Central memory CD8-positive, alpha-beta T cell (primary cell): ENCODE results near the gene LCE4A.

Experiments used
- ATAC-seq: fragments of 150-1000 bp; cut with Tn5 transposase; replicated peaks from 2 replicates; pipeline ENCODE4 v1.10.0; 2022; ENCODE audit warnings: mild to moderate bottlenecking, moderate FRiP score, moderate number of reproducible peaks; ENCODE audit not compliant: poor library complexity, severe bottlenecking; ENCODE audit errors: extremely low read depth
- DNase-seq, 2 donors: peaks; one replicate each; pipeline ENCODE4 v3.0.0; 2021; ENCODE audit warnings: low spot score in 2 of 2
- H3K27ac Mint-ChIP-seq: one replicate; pipeline ENCODE4 v1.8.0; 2022; ENCODE audit warnings: low read depth, mild to moderate bottlenecking, moderate library complexity, mixed read lengths
- H3K27me3 Mint-ChIP-seq: one replicate; pipeline ENCODE4 v1.8.0; 2022; ENCODE audit warnings: mixed read lengths
- H3K36me3 Mint-ChIP-seq: one replicate; pipeline ENCODE4 v1.8.0; 2022; ENCODE audit warnings: mild to moderate bottlenecking, moderate library complexity, mixed read lengths; ENCODE audit not compliant: insufficient read depth
- H3K4me1 Mint-ChIP-seq: one replicate; pipeline ENCODE4 v1.8.0; 2022; ENCODE audit warnings: mixed read lengths
- H3K4me3 Mint-ChIP-seq: one replicate; pipeline ENCODE4 v1.8.0; 2022; ENCODE audit warnings: mild to moderate bottlenecking, moderate library complexity, mixed read lengths
- H3K9me3 Mint-ChIP-seq: one replicate; pipeline ENCODE4 v1.8.0; 2022; ENCODE audit warnings: mixed read lengths

The LCE4A gene

GRCh38 chr1:152718238-152718637, 10.3 kb downstream of the LCE4A start:
- H3K36me3 Mint-ChIP-seq, result peaks cover 1% of the 10 kb centered on the region
- no peak overlapping the region for H3K27ac Mint-ChIP-seq
- no peak for ATAC-seq
- no peak overlapping the region for H3K4me3 Mint-ChIP-seq
- no peak for DNase-seq
- no peaks in the 10 kb centered on the region for H3K9me3 Mint-ChIP-seq
- no peaks in the 10 kb centered on the region for H3K4me1 Mint-ChIP-seq
- peaks cover 37% of the 10 kb centered on the region for H3K27me3 Mint-ChIP-seq

GRCh38 chr1:152725261-152725660, 17.3 kb downstream of the LCE4A start:
- DNase-seq (no peak), ATAC-seq (no peak)
- H3K4me3 Mint-ChIP-seq, result no peak overlapping the region
- no peak overlapping the region for H3K27ac Mint-ChIP-seq
- H3K4me1 Mint-ChIP-seq, result no peaks in the 10 kb centered on the region
- H3K27me3 Mint-ChIP-seq, result peaks cover 33% of the 10 kb centered on the region
- no peaks in the 10 kb centered on the region for H3K9me3 Mint-ChIP-seq
- H3K36me3 Mint-ChIP-seq, result no peaks in the 10 kb centered on the region

DNA sequence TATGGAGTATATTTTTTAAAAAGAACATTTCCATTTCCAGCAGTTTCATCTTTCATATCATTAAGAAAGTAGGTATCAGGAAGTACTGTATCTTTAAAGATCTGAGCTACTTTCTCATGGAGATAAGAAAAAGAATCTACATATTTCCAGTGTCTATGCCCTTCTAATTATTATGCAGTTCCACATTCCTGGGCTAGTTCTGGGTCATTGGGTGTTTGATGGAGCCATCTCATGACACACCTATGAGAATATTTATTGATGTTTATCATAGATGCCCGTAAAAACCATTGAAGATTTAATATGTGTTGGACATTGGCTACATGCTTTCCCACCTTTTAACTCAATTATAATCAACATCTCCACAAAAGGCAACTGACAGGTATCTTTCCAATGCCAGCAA, 21.0 kb downstream of the LCE4A start:
- Mint-ChIP-seq H3K9me3 (no peaks in the 10 kb centered on the region), H3K36me3 (no peaks in the 10 kb centered on the region), H3K4me1 (no peaks in the 10 kb centered on the region), H3K4me3 (no peak overlapping the region), H3K27ac (no peak overlapping the region), H3K27me3 (peaks cover 59% of the 10 kb centered on the region)
- ATAC-seq (no peak), DNase-seq (no peak)

GRCh38 chr1:152735648-152736047, 27.7 kb downstream of the LCE4A start:
- no peak overlapping the region for H3K4me3 Mint-ChIP-seq
- H3K36me3 Mint-ChIP-seq, result no peaks in the 10 kb centered on the region
- peaks cover 80% of the 10 kb centered on the region for H3K27me3 Mint-ChIP-seq
- DNase-seq, result no peak
- H3K27ac Mint-ChIP-seq, result no peak overlapping the region
- no peaks in the 10 kb centered on the region for H3K4me1 Mint-ChIP-seq
- ATAC-seq, result no peak
- H3K9me3 Mint-ChIP-seq, result no peaks in the 10 kb centered on the region

- no peaks in the 10 kb centered on the region for H3K9me3 Mint-ChIP-seq
- DNase-seq, result no peak
Observed at GRCh38 chr1:152737997-152738396, 30.0 kb downstream of the LCE4A start.

DNA sequence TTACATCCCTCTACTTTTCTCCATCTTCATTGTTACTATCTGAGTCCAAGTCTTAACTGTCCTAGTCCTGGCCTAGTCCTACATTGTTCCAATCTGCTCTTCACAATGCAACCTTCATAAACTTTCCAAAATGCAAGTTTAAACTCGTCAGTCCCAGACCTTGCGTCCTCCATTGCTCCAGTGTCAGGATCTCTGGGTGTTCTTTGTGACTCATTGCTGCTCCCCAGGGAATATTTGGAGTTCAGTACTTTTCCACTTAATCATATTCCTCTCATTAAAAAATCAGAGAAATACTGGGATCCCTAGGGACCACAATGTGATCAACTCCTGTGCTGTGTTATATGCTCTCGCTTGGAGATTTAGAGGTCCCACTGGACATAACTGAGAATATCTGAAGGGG, 31.9 kb downstream of the LCE4A start:
- Mint-ChIP-seq H3K4me1 (no peaks in the 10 kb centered on the region), H3K9me3 (no peaks in the 10 kb centered on the region), H3K27me3 (peaks cover 76% of the 10 kb centered on the region), H3K4me3 (no peak overlapping the region), H3K27ac (no peak overlapping the region), H3K36me3 (no peaks in the 10 kb centered on the region)
- DNase-seq, result no peak
- ATAC-seq, result no peak

More at GRCh38 chr1:152737997-152738396, 30.0 kb downstream of the LCE4A start:
- Mint-ChIP-seq H3K36me3 (no peaks in the 10 kb centered on the region), H3K27me3 (peaks cover 77% of the 10 kb centered on the region), H3K4me1 (no peaks in the 10 kb centered on the region), H3K27ac (no peak overlapping the region), H3K4me3 (no peak overlapping the region)
- ATAC-seq, result no peak

GRCh38 chr1:152741656-152742055, 33.7 kb downstream of the LCE4A start:
- Mint-ChIP-seq H3K36me3 (no peaks in the 10 kb centered on the region), H3K27me3 (peaks cover 72% of the 10 kb centered on the region), H3K4me1 (no peaks in the 10 kb centered on the region), H3K4me3 (no peak overlapping the region), H3K27ac (no peak overlapping the region), H3K9me3 (no peaks in the 10 kb centered on the region)
- DNase-seq, result no peak
- ATAC-seq, result no peak

DNA sequence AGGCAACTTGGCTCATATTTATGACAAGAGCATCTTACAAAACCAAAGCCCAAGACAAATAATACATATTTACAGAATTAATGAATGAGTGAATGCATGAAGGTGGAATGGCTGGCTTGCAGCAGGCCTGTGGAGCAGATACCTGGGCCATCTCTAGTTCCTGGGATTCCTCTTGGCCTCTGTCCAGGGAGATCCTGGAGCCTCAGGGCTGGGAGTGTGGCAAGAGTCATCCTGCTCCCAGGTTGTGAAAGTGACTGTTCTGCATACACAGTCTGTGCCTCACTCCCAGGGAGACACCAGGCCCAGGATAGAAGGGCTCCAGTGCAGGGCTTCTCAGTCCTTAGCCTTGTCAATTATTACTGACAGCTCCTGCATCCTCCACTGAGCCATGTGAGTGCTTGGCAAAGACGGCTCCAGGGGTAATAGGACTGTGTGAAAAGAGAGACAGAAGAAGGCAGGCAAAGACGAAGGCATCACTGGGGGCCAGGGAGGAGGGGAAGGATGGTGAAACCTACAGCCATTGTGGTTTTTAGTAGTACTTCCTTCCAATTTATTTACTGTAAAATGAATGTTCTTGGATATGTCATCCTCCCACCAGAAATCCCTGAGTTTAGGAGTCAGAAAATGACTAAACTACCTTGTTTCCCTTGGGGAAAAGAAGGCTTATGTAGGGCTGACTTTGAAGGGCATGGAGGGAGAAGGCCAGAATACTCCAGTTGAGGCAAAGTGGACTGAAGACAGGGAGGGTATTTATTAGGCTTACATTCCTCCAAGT, 35.6 kb downstream of the LCE4A start:
- no peak overlapping the region for H3K4me3 Mint-ChIP-seq
- no peaks in the 10 kb centered on the region for H3K9me3 Mint-ChIP-seq
- peaks cover 68% of the 10 kb centered on the region for H3K27me3 Mint-ChIP-seq
- H3K27ac Mint-ChIP-seq, result no peak overlapping the region
- H3K4me1 Mint-ChIP-seq, result no peaks in the 10 kb centered on the region
- DNase-seq (no peak), ATAC-seq (no peak)
- H3K36me3 Mint-ChIP-seq, result no peaks in the 10 kb centered on the region

- no peak for DNase-seq
- ATAC-seq, result no peak
- Mint-ChIP-seq H3K4me3 (no peak overlapping the region), H3K9me3 (no peaks in the 10 kb centered on the region), H3K27me3 (peaks cover 71% of the 10 kb centered on the region), H3K36me3 (no peaks in the 10 kb centered on the region), H3K4me1 (no peaks in the 10 kb centered on the region), H3K27ac (no peak overlapping the region)
Observed at GRCh38 chr1:152745289-152745704, 37.3 kb downstream of the LCE4A start.

GRCh38 chr1:152745765-152746444, 37.9 kb downstream of the LCE4A start:
- no peak overlapping the region for H3K27ac Mint-ChIP-seq
- H3K36me3 Mint-ChIP-seq, result no peaks in the 10 kb centered on the region
- H3K4me3 Mint-ChIP-seq, result no peak overlapping the region
- H3K27me3 Mint-ChIP-seq, result peaks cover 77% of the 10 kb centered on the region
- no peak for ATAC-seq
- DNase-seq, result no peak
- H3K9me3 Mint-ChIP-seq, result no peaks in the 10 kb centered on the region
- no peaks in the 10 kb centered on the region for H3K4me1 Mint-ChIP-seq

DNA sequence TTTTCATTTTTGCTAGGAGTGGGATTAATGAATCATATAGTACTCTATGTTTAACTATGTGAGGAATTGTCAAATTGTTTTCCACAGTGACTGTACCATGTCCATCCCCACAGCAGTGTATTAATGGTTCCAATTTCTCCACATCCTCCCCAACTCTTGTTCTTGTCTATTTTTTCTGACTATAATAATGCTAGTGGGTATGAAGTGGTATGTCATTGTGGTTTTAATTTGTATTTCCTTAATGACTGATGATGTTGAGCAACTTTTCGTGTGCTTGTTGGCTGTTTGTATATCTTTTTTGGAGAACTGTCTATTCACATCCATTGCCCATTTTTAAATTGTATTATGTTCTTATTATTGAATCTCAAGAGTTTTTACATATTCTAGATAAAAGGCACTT, 39.9 kb downstream of the LCE4A start:
- H3K27ac Mint-ChIP-seq, result no peak overlapping the region
- no peak overlapping the region for H3K4me3 Mint-ChIP-seq
- DNase-seq (no peak), ATAC-seq (no peak)
- no peaks in the 10 kb centered on the region for H3K4me1 Mint-ChIP-seq
- H3K9me3 Mint-ChIP-seq, result no peaks in the 10 kb centered on the region
- H3K36me3 Mint-ChIP-seq, result no peaks in the 10 kb centered on the region
- peaks cover 84% of the 10 kb centered on the region for H3K27me3 Mint-ChIP-seq

GRCh38 chr1:152752225-152752624, 44.3 kb downstream of the LCE4A start:
- Mint-ChIP-seq H3K4me1 (no peaks in the 10 kb centered on the region), H3K36me3 (no peaks in the 10 kb centered on the region), H3K9me3 (no peaks in the 10 kb centered on the region), H3K4me3 (no peak overlapping the region), H3K27me3 (peaks cover 89% of the 10 kb centered on the region), H3K27ac (no peak overlapping the region)
- no peak for DNase-seq
- no peak for ATAC-seq

- Mint-ChIP-seq H3K4me1 (no peaks in the 10 kb centered on the region), H3K9me3 (no peaks in the 10 kb centered on the region), H3K4me3 (no peak overlapping the region), H3K27me3 (peaks cover 86% of the 10 kb centered on the region), H3K27ac (no peak overlapping the region), H3K36me3 (no peaks in the 10 kb centered on the region)
- ATAC-seq, result no peak
- DNase-seq, result no peak
Observed at GRCh38 chr1:152753586-152753985, 45.6 kb downstream of the LCE4A start.
